SK-N-SH treated with all-trans-retinoic acid at 6 μM for 48 hours (cell line): ENCODE results near the gene RSPH9.
"Not testable (repeated sequence)": the region's sequence is repeated elsewhere in the genome, so short reads cannot be mapped to it uniquely, and the experiment has no call there.

Experiments
- ATAC-seq: fragments of 200-7000 bp; cut with Tn5 transposase; 3 replicates; pipeline ENCODE4 v1.9.1; 2020; ENCODE audit warnings: mild to moderate bottlenecking, moderate library complexity
- BACH2 ChIP-seq: fragments of 250-450 bp; sonication (Bioruptor Pico); IDR thresholded peaks from 2 replicates; pipeline ENCODE4 v1.9.0; 2021; ENCODE audit warnings: mild to moderate bottlenecking, borderline replicate concordance
- CREB5 ChIP-seq: fragments of 250-450 bp; sonication (Bioruptor Pico); IDR thresholded peaks from 2 replicates; pipeline ENCODE4 v1.5.1; 2020; ENCODE audit warnings: low read depth, mild to moderate bottlenecking, moderate library complexity
- CSDC2 ChIP-seq: fragments of 250-450 bp; sonication (Bioruptor Pico); IDR thresholded peaks from 2 replicates; pipeline ENCODE4 v1.5.0; 2020; ENCODE audit warnings: mild to moderate bottlenecking, moderate library complexity
- CSRNP3 ChIP-seq: fragments of 250-450 bp; sonication (Bioruptor Pico); IDR thresholded peaks from 2 replicates; pipeline ENCODE4 v1.5.1; 2021; ENCODE audit warnings: mild to moderate bottlenecking, moderate library complexity
- ESRRG ChIP-seq: fragments of 250-450 bp; sonication (Bioruptor Pico); IDR thresholded peaks from 2 replicates; pipeline ENCODE4 v1.6.1; 2021; ENCODE audit warnings: mild to moderate bottlenecking
- GLIS3 ChIP-seq: fragments of 250-450 bp; sonication (Bioruptor Pico); IDR thresholded peaks from 2 replicates; pipeline ENCODE4 v1.5.0; 2020; ENCODE audit warnings: mild to moderate bottlenecking, moderate library complexity
- ISL1 ChIP-seq: fragments of 250-450 bp; sonication (Bioruptor Pico); IDR thresholded peaks from 2 replicates; pipeline ENCODE4 v2.1.2; 2022; ENCODE audit warnings: mild to moderate bottlenecking, moderate library complexity
- PATZ1 ChIP-seq: fragments of 250-450 bp; sonication (Bioruptor Pico); IDR thresholded peaks from 2 replicates; pipeline ENCODE4 v1.8.0; 2020; ENCODE audit warnings: mild to moderate bottlenecking, moderate library complexity, borderline replicate concordance
- PPARA ChIP-seq: fragments of 250-450 bp; sonication (Bioruptor Pico); IDR thresholded peaks from 2 replicates; pipeline ENCODE4 v1.5.0; 2020; ENCODE audit warnings: mild to moderate bottlenecking, borderline replicate concordance
- RARB ChIP-seq: fragments of 250-450 bp; sonication (Bioruptor Pico); IDR thresholded peaks from 2 replicates; pipeline ENCODE4 v1.8.0; 2021; ENCODE audit warnings: mild to moderate bottlenecking, moderate library complexity
- SNAI2 ChIP-seq: fragments of 250-450 bp; sonication (Bioruptor Pico); IDR thresholded peaks from 2 replicates; pipeline ENCODE4 v1.5.0; 2020; ENCODE audit warnings: mild to moderate bottlenecking, moderate library complexity
- TCF4 ChIP-seq: fragments of 250-450 bp; sonication (Bioruptor Pico); IDR thresholded peaks from 2 replicates; pipeline ENCODE4 v1.8.0; 2021; ENCODE audit warnings: mild to moderate bottlenecking, moderate library complexity, borderline replicate concordance
- TOX ChIP-seq: fragments of 250-450 bp; sonication (Bioruptor Pico); IDR thresholded peaks from 2 replicates; pipeline ENCODE4 v1.8.0; 2021; ENCODE audit warnings: mild to moderate bottlenecking, moderate library complexity, borderline replicate concordance
- TSHZ2 ChIP-seq: fragments of 250-450 bp; sonication (Bioruptor Pico); IDR thresholded peaks from 2 replicates; pipeline ENCODE4 v1.5.0; 2020; ENCODE audit warnings: mild to moderate bottlenecking, moderate library complexity
- ZC3H10 ChIP-seq: fragments of 250-450 bp; sonication (Bioruptor Pico); IDR thresholded peaks from 2 replicates; pipeline ENCODE4 v1.5.1; 2021; ENCODE audit warnings: mild to moderate bottlenecking, moderate library complexity
- ZFP3 ChIP-seq: fragments of 250-450 bp; sonication (Bioruptor Pico); IDR thresholded peaks from 2 replicates; pipeline ENCODE4 v1.5.0; 2020; ENCODE audit warnings: mild to moderate bottlenecking, moderate library complexity
- ZFP30 ChIP-seq: fragments of 450-650 bp; formaldehyde crosslinking; IDR thresholded peaks from 2 replicates; pipeline ENCODE4 v1.5.0; 2022; ENCODE audit warnings: mild to moderate bottlenecking, moderate library complexity
- ZNF565 ChIP-seq: fragments of 450-650 bp; formaldehyde crosslinking; conservative IDR thresholded peaks from 2 replicates; pipeline ENCODE4 v1.5.0; 2020; ENCODE audit warnings: low read depth, mild to moderate bottlenecking, moderate library complexity

RSPH9 gene

GRCh38 chr6:43629505-43630300, 15.1 kb upstream of the RSPH9 start:
- TF ChIP-seq ZFP3 = 0 out of 2 replicates have a peak, but pooled peaks have one; percentile 47
- TF ChIP-seq PPARA (CRISPR knock-in tag) = no peak
- TF ChIP-seq CSDC2 = no peak
- peak; percentile 91 for ATAC-seq

- TF ChIP-seq PATZ1 (CRISPR knock-in tag) (no peak), ZFP3 (no peak), CREB5 (CRISPR knock-in tag) (no peak), BACH2 (CRISPR knock-in tag) (no peak), ESRRG (CRISPR knock-in tag) (no peak), GLIS3 (CRISPR knock-in tag) (no peak), CSRNP3 (no peak), TSHZ2 (CRISPR knock-in tag) (no peak), ZC3H10 (no peak), ZNF565 (no peak), RARB (CRISPR knock-in tag) (no peak)
- ATAC-seq = no peak
These were observed 13.7 kb upstream of the RSPH9 start for GRCh38 chr6:43630980-43631619.

GRCh38 chr6:43633002-43633401, 11.8 kb upstream of the RSPH9 start:
- not testable (repeated sequence) for ATAC-seq

- TF ChIP-seq ISL1 (no peak), ZNF565 (no peak), TCF4 (CRISPR knock-in tag) (no peak), CREB5 (CRISPR knock-in tag) (no peak), ZC3H10 (no peak), CSDC2 (no peak), ZFP3 (no peak), SNAI2 (CRISPR knock-in tag) (no peak), TSHZ2 (CRISPR knock-in tag) (no peak), PPARA (CRISPR knock-in tag) (no peak), GLIS3 (CRISPR knock-in tag) (no peak), TOX (CRISPR knock-in tag) (no peak), ZFP30 (no peak)
- ATAC-seq = no peak
These were observed 10.0 kb upstream of the RSPH9 start for GRCh38 chr6:43634702-43635303.
